GM21619 (cell line): ENCODE measurements around the gene KIRREL3.

Source experiments
- ATAC-seq: cut with Tn5 transposase; IDR thresholded peaks from one replicate; pipeline ENCODE4 v1.9.1; 2021; ENCODE audit not compliant: unreplicated experiment

KIRREL3 gene

GRCh38 chr11:126479178-126479930 is 521.2 kb downstream of the KIRREL3 start:
- no peak for ATAC-seq

DNA sequence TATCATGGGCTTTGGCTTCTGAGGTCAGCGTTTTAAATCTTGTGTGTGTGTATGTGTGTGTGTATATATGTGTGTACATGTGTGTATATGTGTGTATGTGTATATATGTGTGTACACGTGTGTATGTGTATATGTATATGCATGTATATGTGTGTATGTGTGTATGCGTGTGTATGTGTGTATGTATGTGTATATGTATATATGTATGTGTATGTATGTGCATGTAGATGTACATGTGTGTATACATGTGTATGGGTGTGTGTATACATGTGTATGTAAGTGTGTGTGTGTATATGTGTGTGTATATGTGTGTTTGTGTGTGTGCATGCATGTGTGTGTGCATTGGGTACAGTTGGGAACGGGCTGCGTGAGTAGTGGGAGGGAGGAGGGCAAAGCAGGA is 522.1 kb downstream of the KIRREL3 start:
- no peak for ATAC-seq

DNA sequence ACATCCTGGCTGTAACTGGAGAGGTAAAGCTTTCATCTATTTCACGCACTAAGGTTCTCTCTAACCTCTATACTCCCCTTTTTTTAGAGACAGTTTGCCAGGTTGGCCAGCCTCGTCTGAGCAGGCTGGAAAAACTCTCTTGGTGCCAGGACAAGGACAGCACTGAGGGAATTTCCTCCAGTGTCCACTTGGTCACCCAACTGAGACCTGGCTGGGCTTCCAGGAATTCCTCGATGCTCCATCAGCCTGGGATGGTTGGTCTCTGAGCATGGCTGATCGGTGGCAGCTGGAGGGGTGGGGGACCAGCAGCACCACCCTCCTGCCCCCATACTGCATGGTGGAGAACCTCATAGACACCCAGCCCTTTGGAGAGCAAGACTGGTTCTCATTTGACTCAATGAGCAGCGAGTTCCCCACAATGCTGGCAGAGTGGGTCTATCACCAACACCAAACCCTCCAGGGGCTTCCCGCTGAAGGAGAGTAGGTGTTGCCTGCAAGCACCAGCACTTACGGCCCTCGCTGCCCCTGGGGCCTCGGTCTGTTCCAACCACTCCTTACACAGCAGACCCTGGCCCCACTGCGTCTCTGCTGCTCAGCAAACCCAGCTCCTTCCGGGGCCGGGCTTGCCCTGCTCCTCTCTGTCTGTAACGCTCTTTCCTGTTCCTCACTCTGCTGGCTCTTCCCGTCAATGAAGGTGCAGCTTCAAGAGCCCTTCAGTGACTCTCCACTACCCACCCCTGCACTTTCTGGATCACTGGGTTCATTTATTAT is 522.9 kb downstream of the KIRREL3 start:
- no peak for ATAC-seq

DNA sequence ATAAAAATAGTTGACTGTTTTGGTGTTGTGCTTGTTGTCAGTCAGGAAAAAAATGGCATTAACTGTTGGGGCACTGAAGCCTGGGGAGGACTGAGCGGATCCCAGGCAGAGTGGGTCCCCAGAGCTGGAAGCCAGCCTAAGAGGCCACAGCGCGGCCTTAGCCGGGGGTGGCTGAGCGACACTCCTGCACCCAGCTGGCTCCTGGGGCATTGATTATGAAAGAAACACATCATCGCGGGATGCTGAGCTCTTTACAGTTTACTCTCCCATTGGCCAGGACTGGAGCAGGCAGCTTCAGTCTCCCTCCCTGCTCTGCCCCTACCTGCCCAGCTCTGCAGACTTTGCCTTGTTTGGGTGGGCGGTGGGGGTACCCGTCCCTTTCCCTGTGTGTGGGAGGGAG is 523.6 kb downstream of the KIRREL3 start:
- no peak for ATAC-seq

DNA sequence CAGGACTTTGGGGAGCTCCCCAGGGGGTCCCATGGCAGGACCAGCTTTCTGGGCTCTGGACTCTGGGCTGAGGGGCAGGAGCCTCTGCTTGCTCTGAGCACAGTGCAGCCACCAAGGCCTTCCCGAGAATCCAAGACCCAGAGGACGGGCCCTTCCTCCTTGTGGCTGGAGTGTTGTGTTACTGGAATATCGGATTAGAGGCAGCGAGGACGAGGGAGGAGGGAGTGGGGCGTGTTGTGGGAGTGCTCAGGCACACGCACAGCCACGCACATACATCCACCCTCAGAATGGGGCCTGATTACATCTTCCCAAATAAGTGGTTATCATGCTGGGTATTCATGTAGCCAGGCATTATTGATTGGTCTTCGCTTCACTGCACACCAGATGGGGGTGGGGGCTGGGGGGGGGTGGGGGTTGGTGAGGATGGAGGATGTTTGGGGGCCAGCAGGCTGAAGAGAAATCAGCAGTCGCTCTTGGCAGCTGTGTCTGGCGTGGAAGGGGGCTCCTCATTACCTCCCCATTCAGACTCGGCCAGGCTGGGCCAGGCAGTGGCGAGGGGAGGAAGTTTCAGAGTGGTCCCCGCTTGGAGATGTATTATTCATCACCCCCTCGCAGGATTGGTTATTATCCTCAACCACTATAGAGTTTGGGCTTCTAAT is 524.2 kb downstream of the KIRREL3 start:
- no peak for ATAC-seq

GRCh38 chr11:126475014-126475991 is 525.3 kb downstream of the KIRREL3 start:
- ATAC-seq, result no peak

GRCh38 chr11:126474220-126474619 is 526.4 kb downstream of the KIRREL3 start:
- ATAC-seq, result no peak

GRCh38 chr11:126473269-126473668 is 527.3 kb downstream of the KIRREL3 start:
- no peak for ATAC-seq

- ATAC-seq, result no peak
Observed at GRCh38 chr11:126469311-126469710, 531.3 kb downstream of the KIRREL3 start.

DNA sequence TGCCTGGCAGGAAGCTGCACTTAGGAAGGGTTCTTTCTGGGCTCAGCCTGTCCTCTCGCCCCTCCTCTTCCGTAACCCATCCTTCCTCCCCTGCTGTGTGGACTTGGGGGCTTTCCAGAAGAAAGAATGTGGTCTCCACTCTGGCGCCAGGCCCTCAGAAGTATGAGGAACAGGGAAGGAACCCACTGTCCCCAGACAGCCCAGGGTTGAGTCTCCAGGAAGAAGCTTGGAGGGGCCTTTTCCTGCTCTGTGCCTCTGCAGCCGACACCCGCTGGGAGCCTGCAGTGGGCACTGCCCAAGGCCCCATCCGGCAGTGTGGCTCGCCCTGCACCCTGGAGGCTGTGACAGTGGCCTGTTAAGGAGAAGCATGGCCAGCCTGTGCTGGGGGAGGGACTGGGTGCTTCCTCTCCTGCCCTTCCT is 532.5 kb downstream of the KIRREL3 start:
- no peak for ATAC-seq

GRCh38 chr11:126467471-126467870 is 533.1 kb downstream of the KIRREL3 start:
- no peak for ATAC-seq

GRCh38 chr11:126467046-126467370 is 533.6 kb downstream of the KIRREL3 start:
- no peak for ATAC-seq

- ATAC-seq, result no peak
Observed at GRCh38 chr11:126466236-126467045, 534.1 kb downstream of the KIRREL3 start.

- ATAC-seq, result peak; percentile 79
Observed at GRCh38 chr11:126465573-126466188, 534.9 kb downstream of the KIRREL3 start.

- no peak for ATAC-seq
Observed at GRCh38 chr11:126464796-126465195, 535.8 kb downstream of the KIRREL3 start.

DNA sequence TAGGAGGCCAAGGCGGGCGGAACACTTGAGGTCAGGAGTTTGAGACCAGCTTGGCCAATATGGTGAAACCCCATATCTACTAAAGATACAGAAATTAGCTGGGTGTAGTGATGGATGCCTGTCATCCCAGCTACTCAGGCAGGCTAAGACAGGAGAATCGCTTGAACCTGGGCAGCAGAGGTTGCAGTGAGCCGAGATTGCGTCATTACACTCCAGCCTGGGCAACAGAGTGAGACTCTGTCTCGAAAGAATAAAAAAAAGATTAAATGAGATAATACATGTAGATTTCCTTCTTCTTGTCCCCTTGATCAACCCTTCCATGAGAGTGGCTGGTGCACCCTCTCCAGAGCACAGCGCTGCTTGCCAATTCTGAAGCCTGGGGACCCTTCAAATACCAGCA is 538.1 kb downstream of the KIRREL3 start:
- ATAC-seq, result no peak

GRCh38 chr11:126461996-126462395 is 538.6 kb downstream of the KIRREL3 start:
- no peak for ATAC-seq

- no peak for ATAC-seq
Observed at GRCh38 chr11:126461096-126461440, 539.5 kb downstream of the KIRREL3 start.

DNA sequence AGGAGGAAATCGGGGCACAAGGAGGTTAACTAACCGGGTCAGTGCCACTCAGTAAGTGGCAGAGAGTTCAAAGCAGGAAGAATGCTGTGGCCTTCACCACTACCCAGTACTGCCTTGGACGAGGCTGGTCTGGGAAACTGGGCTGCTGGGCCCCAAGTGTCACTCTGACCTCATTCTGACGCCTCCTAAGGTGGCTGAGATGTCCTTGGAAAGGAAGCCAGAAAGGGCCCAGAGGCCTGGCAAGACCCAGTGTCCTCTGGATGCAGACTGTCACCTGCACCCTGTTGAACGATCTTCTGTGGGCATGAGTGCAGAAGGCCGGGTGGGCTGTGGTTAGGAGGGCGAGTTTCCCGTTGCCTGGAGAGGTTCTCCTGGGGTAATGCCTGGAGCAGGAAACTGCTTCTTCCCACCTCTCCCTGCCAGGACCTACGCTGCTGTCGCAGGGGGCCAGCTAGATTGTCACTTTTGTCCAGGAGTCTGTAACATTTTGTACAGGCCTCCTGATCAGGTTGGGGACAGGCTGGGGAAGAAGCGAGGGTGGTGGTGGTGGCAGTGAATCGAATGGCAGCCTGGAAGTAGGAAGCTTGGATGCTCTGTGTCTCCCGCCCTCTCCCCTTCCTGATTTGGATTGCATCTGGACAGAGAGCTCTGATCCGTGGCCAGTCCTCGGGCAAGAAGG is 540.0 kb downstream of the KIRREL3 start:
- ATAC-seq, result no peak
